AG04449 (cell line): ENCODE data around the gene IL1RAPL1.

Experiments
- CTCF ChIA-PET: fragments of 350-600 bp; formaldehyde crosslinking; extraction: SDS; loops from one replicate; lab custom pipeline; 2021; ENCODE audit warnings: antibody characterized with exemption; lab: Yijun Ruan, JAX
- POLR2A ChIA-PET: fragments of 400-600, 350-600 bp; formaldehyde crosslinking; extraction: SDS; loops from one replicate; lab custom pipeline; 2020; ENCODE audit warnings: antibody characterized with exemption, inconsistent platforms; lab: Yijun Ruan, JAX
- DNase-seq: peaks from one replicate; pipeline ENCODE4 v3.0.0-alpha.2; 2010; ENCODE audit warnings: low read depth, low spot score
- H3K4me3 ChIP-seq: 2 replicates; pipeline ENCODE4 v1.5.1; 2011; ENCODE audit warnings: low read depth, mild to moderate bottlenecking, control low read depth, low read length
- CTCF ChIP-seq: IDR thresholded peaks from one replicate; pipeline ENCODE4 v1.5.1; 2011; ENCODE audit warnings: mild to moderate bottlenecking, moderate library complexity, low read length, control low read depth, inconsistent platforms; ENCODE audit not compliant: insufficient read depth; ENCODE audit errors: missing control alignments

IL1RAPL1 gene

GRCh38 chrX:29870608-29871007 is 1283.4 kb downstream of the IL1RAPL1 start:
- ChIA-PET POLR2A (no interaction called here), CTCF (no interaction called here)
- TF ChIP-seq CTCF: no peak
- H3K4me3 ChIP-seq: no peak overlapping the region
- no peak for DNase-seq

- TF ChIP-seq CTCF: no peak
- no peak overlapping the region for H3K4me3 ChIP-seq
- POLR2A ChIA-PET: no interaction called here
- CTCF ChIA-PET: no interaction called here
- no peak for DNase-seq
Measured at GRCh38 chrX:29872831-29873230, 1285.6 kb downstream of the IL1RAPL1 start.

GRCh38 chrX:29876733-29877132 is 1289.5 kb downstream of the IL1RAPL1 start:
- TF ChIP-seq CTCF: no peak
- POLR2A ChIA-PET: no interaction called here
- CTCF ChIA-PET: no interaction called here
- no peak for DNase-seq
- H3K4me3 ChIP-seq: no peak overlapping the region

- DNase-seq: no peak
- TF ChIP-seq CTCF: no peak
- POLR2A ChIA-PET: no interaction called here
- CTCF ChIA-PET: no interaction called here
- no peak overlapping the region for H3K4me3 ChIP-seq
Measured at GRCh38 chrX:29880977-29881376, 1293.7 kb downstream of the IL1RAPL1 start.

GRCh38 chrX:29890004-29890403 is 1302.8 kb downstream of the IL1RAPL1 start:
- TF ChIP-seq CTCF: no peak
- H3K4me3 ChIP-seq: no peak overlapping the region
- DNase-seq: no peak
- CTCF ChIA-PET: interaction anchor here (0.7 to 1.2 kb wide), 2 partner anchors 13 to 736 kb away, joined by 3 read pairs; no protein-coding TSS in a partner anchor
- POLR2A ChIA-PET: no interaction called here

- POLR2A ChIA-PET: no interaction called here
- TF ChIP-seq CTCF: no peak
Measured at GRCh38 chrX:29890646-29891200, 1303.5 kb downstream of the IL1RAPL1 start.

More at GRCh38 chrX:29890646-29891200, 1303.5 kb downstream of the IL1RAPL1 start:
- CTCF ChIA-PET: interaction anchor here (1.2 kb wide), 1 partner anchor 12 kb away, joined by 3 read pairs; no protein-coding TSS in a partner anchor
- no peak overlapping the region for H3K4me3 ChIP-seq
- DNase-seq: no peak
